Glutamatergic neuron (in vitro differentiated cells): ENCODE data around the gene HAT1. TPM values are rescaled to one million over a fixed set of nuclear protein-coding genes. Genes with fewer than 3 reads are reported as not detected.

Experiments used
- DNase-seq: peaks from one replicate; pipeline ENCODE4 v3.0.0; 2022
- H3K27ac Mint-ChIP-seq: one replicate; pipeline ENCODE4 v1.8.0; 2020; ENCODE audit warnings: mild to moderate bottlenecking, mixed read lengths, inconsistent platforms; ENCODE audit not compliant: unreplicated experiment
- H3K27me3 Mint-ChIP-seq: one replicate; pipeline ENCODE4 v1.8.0; 2020; ENCODE audit warnings: mild to moderate bottlenecking, moderate library complexity, mixed read lengths, inconsistent platforms; ENCODE audit not compliant: unreplicated experiment
- H3K36me3 Mint-ChIP-seq: one replicate; pipeline ENCODE4 v1.8.0; 2020; ENCODE audit warnings: mild to moderate bottlenecking, mixed read lengths, inconsistent platforms; ENCODE audit not compliant: unreplicated experiment
- H3K4me1 Mint-ChIP-seq: one replicate; pipeline ENCODE4 v1.8.0; 2020; ENCODE audit warnings: mild to moderate bottlenecking, low read depth, mixed read lengths, inconsistent platforms; ENCODE audit not compliant: unreplicated experiment
- H3K4me3 Mint-ChIP-seq: one replicate; pipeline ENCODE4 v1.8.0; 2020; ENCODE audit warnings: mild to moderate bottlenecking, mixed read lengths, inconsistent platforms; ENCODE audit not compliant: unreplicated experiment
- H3K9me3 Mint-ChIP-seq: one replicate; pipeline ENCODE4 v1.8.0; 2020; ENCODE audit warnings: mild to moderate bottlenecking, moderate library complexity, mixed read lengths, inconsistent platforms; ENCODE audit not compliant: unreplicated experiment
- total RNA-seq: library from RNA; stranded (reverse); fragmentation: NEBNext Ultra II Directional; extraction: Animal tissue kit (Norgen Biotek cat#: 25700); gene quantifications from one replicate; pipeline ENCODE4 v1.2.1, GENCODE V29; 2021; ENCODE audit not compliant: unreplicated experiment
- TF ChIP-seq, protein P1 (sequence below): fragments of 200-600 bp; sonication (generic); IDR thresholded peaks from one replicate; pipeline ENCODE4 v1.5.0; 2021; ENCODE audit not compliant: partially characterized antibody, unreplicated experiment

HAT1 gene
- total RNA-seq, 1 donor from 2014 or later: 19.9 TPM

DNA sequence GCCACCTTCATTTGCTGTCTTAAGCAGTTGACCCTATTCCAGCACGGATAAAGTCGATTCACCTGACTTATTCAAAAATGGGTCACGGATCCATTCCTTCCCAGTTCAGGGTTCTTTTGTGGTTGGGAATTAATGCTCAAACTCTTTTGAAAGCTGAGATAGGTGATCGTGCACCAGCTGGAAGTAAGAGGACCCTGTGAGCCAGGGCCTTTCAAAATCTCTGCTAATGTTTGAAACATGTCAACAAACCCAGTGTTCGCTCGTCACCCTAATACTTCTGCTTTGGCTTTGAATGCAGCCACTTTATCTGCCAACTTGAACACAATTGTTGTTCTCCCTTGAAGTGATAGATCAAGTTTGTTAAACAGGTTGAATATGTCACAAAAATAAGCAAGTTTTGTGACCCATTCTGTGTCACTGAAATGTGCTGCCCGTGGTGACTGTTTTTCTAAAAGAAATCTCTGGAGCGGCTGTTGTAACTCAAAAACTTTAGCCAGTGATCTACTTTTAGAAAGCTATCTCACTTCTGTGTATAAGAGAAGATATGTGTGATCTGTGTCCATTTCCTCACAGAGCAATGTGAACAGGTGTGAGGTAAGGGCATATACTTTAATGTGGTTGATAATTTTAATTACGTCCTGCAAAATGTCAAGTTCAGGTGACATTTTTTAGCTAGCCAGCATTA, 16.9 kb downstream of the HAT1 start:
- no peak for DNase-seq
- TF ChIP-seq, protein P1, sequence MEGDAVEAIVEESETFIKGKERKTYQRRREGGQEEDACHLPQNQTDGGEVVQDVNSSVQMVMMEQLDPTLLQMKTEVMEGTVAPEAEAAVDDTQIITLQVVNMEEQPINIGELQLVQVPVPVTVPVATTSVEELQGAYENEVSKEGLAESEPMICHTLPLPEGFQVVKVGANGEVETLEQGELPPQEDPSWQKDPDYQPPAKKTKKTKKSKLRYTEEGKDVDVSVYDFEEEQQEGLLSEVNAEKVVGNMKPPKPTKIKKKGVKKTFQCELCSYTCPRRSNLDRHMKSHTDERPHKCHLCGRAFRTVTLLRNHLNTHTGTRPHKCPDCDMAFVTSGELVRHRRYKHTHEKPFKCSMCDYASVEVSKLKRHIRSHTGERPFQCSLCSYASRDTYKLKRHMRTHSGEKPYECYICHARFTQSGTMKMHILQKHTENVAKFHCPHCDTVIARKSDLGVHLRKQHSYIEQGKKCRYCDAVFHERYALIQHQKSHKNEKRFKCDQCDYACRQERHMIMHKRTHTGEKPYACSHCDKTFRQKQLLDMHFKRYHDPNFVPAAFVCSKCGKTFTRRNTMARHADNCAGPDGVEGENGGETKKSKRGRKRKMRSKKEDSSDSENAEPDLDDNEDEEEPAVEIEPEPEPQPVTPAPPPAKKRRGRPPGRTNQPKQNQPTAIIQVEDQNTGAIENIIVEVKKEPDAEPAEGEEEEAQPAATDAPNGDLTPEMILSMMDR: no peak
- peaks cover 4% of the 10 kb centered on the region for H3K9me3 Mint-ChIP-seq

DNA sequence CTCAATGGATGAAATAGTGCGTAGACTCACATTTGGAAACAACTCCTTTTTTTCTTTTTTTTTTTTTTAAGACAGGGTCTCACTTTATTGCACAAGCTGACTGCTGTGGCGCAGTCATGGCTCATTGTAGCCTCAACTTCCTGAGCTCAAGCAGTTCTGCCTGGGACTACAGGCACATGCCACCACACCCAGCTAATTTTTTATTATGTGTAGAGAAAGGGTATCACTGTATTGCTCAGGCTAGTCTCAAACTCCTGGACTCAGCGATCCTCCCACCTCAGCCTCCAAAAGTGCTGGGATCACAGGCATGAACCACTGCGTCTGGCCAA, 17.4 kb downstream of the HAT1 start:
- peaks cover 9% of the 10 kb centered on the region for H3K36me3 Mint-ChIP-seq
- no peak for DNase-seq
- peaks cover 4% of the 10 kb centered on the region for H3K9me3 Mint-ChIP-seq
- no peak overlapping the region for H3K27ac Mint-ChIP-seq
- no peaks in the 10 kb centered on the region for H3K4me1 Mint-ChIP-seq
- no peaks in the 10 kb centered on the region for H3K27me3 Mint-ChIP-seq
- H3K4me3 Mint-ChIP-seq: no peak overlapping the region
- TF ChIP-seq, protein P1: no peak

More for the DNA sequence above, 16.9 kb downstream of the HAT1 start:
- no peak overlapping the region for H3K4me3 Mint-ChIP-seq
- H3K27me3 Mint-ChIP-seq: no peaks in the 10 kb centered on the region
- no peaks in the 10 kb centered on the region for H3K4me1 Mint-ChIP-seq
- H3K27ac Mint-ChIP-seq: no peak overlapping the region
- peaks cover 9% of the 10 kb centered on the region for H3K36me3 Mint-ChIP-seq

DNA sequence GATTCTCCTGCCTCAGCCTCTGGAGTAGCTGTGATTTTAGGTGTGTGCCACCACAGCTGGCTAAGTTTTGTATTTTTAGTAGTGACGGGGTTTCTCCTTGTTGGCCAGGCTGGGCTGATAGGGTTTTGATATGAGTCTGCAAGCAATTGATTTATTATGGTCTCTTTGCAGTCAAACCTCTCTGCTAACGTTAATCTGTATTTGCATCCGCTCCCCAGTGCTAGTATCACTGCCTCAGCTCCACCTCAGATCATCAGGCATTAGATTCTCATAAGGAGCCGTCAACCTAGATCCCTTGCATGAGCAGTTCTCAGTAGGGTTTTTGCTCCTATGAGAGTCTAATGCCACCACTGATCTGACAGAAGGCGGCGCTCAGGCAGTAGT, 19.0 kb downstream of the HAT1 start:
- Mint-ChIP-seq H3K27ac (no peak overlapping the region), H3K4me1 (no peaks in the 10 kb centered on the region), H3K4me3 (no peak overlapping the region), H3K9me3 (peaks cover 4% of the 10 kb centered on the region), H3K36me3 (peaks cover 9% of the 10 kb centered on the region), H3K27me3 (no peaks in the 10 kb centered on the region)
- TF ChIP-seq, protein P1: no peak
- DNase-seq: no peak

DNA sequence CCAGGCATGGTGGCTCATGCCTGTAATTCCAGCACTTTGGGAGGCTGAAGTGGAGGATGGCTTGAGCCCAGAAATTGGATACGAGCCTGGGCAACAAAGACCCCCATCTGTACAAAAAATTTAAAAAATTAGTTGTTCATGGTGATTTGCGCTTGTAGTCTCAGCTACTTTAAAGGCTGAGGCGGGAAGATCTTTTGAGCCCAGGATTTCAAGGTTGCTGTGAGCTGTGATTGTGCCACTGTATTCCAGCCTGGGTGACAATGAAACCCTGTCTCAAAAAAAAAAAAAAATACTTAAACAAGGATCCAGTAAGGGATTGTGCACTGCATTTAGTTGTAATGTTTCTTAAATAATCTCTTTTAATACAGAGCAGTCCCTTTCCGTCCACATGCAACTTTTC, 21.6 kb downstream of the HAT1 start:
- no peak overlapping the region for H3K27ac Mint-ChIP-seq
- no peak overlapping the region for H3K4me3 Mint-ChIP-seq

DNA sequence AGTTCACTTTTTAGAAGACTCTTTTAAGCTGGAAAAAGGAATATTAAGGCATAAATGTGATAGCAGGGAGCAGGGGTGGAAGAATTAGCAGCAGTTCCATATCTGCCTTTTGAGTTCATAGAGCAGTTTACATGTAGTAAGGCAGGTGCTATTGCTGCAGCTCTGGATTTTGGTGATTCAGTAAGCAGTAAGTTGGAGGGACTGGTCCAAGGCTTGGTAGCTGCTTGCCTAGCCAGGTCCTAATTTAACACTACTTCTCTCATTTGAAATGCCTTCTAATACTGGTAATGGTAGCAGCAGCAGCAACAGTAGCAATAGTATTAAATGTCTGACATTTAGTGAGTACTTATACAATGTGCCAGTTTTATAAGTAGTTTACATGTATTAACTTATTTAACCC, 30.0 kb downstream of the HAT1 start:
- no peak overlapping the region for H3K27ac Mint-ChIP-seq
- TF ChIP-seq, protein P1: no peak
- no peaks in the 10 kb centered on the region for H3K36me3 Mint-ChIP-seq
- no peak overlapping the region for H3K4me3 Mint-ChIP-seq
- no peak for DNase-seq
- no peaks in the 10 kb centered on the region for H3K4me1 Mint-ChIP-seq
- peaks cover 2% of the 10 kb centered on the region for H3K27me3 Mint-ChIP-seq
- H3K9me3 Mint-ChIP-seq: no peaks in the 10 kb centered on the region

More for the DNA sequence above, 21.6 kb downstream of the HAT1 start:
- H3K9me3 Mint-ChIP-seq: peaks cover 4% of the 10 kb centered on the region
- H3K27me3 Mint-ChIP-seq: no peaks in the 10 kb centered on the region
- DNase-seq: no peak
- H3K4me1 Mint-ChIP-seq: no peaks in the 10 kb centered on the region
- TF ChIP-seq, protein P1: no peak
- peaks cover 9% of the 10 kb centered on the region for H3K36me3 Mint-ChIP-seq
